Activated naive CD8-positive, alpha-beta T cell treated with anti-CD3 and anti-CD28 coated beads, Interleukin-2, amount 10 ng/mL, durations not matched to agents 7 days and 5 days (primary cell): ENCODE data around the gene CPTP. TPM values are rescaled to one million over a fixed set of nuclear protein-coding genes. Genes with fewer than 3 reads are reported as not detected.
"Not testable (repeated sequence)": the region's sequence is repeated elsewhere in the genome, so short reads cannot be mapped to it uniquely, and the experiment has no call there.

Source experiments
- ATAC-seq: fragments of 150-1000 bp; cut with Tn5 transposase; one replicate; pipeline ENCODE4 v1.10.0; 2021; ENCODE audit warnings: low read depth, moderate library complexity
- POLR2A ChIA-PET: fragments of 350-600 bp; sonication (Branson Sonifier 250); formaldehyde crosslinking; loops from one replicate; lab custom pipeline; 2021; ENCODE audit warnings: antibody characterized with exemption; lab: Charles Lee
- DNase-seq: peaks from one replicate; pipeline ENCODE4 v3.0.0; 2021
- H3K27ac Mint-ChIP-seq: one replicate; pipeline ENCODE4 v1.8.0; 2022; ENCODE audit warnings: mild to moderate bottlenecking, mixed read lengths
- H3K27me3 Mint-ChIP-seq: one replicate; pipeline ENCODE4 v1.8.0; 2022; ENCODE audit warnings: mild to moderate bottlenecking, moderate library complexity, mixed read lengths
- H3K36me3 Mint-ChIP-seq: one replicate; pipeline ENCODE4 v1.8.0; 2021; ENCODE audit warnings: mild to moderate bottlenecking, mixed read lengths
- H3K4me1 Mint-ChIP-seq: one replicate; pipeline ENCODE4 v1.8.0; 2021; ENCODE audit warnings: mixed read lengths
- H3K4me3 Mint-ChIP-seq: one replicate; pipeline ENCODE4 v1.8.0; 2022; ENCODE audit warnings: mild to moderate bottlenecking, moderate library complexity, mixed read lengths
- H3K9me3 Mint-ChIP-seq: one replicate; pipeline ENCODE4 v1.8.0; 2021; ENCODE audit warnings: mixed read lengths
- total RNA-seq, 2 experiments: library from RNA; stranded (reverse); gene quantifications; one replicate each; pipeline ENCODE4 v1.2.3, GENCODE V29; 2021

Gene CPTP
- total RNA-seq, 2 experiments from 2014 or later, result 19.3 TPM

GRCh38 chr1:1313500-1314236, 10.9 kb upstream of the CPTP start:
- Mint-ChIP-seq H3K4me1 (peaks cover 2% of the 10 kb centered on the region), H3K9me3 (no peaks in the 10 kb centered on the region), H3K4me3 (no peak overlapping the region), H3K27me3 (no peaks in the 10 kb centered on the region), H3K27ac (no peak overlapping the region), H3K36me3 (peaks cover 8% of the 10 kb centered on the region)
- DNase-seq (no peak), ATAC-seq (no peak)
- POLR2A ChIA-PET, result interaction anchor here (1.1 kb wide), 1 partner anchor 12 kb away, joined by 3 read pairs; no protein-coding TSS in a partner anchor

- no peaks in the 10 kb centered on the region for H3K27me3 Mint-ChIP-seq
- POLR2A ChIA-PET, result interaction anchor here (1.1 kb wide), 1 partner anchor 11 kb away, joined by 3 read pairs; no protein-coding TSS in a partner anchor
- DNase-seq, result no peak
- no peak overlapping the region for H3K4me3 Mint-ChIP-seq
- peaks cover 2% of the 10 kb centered on the region for H3K4me1 Mint-ChIP-seq
- H3K27ac Mint-ChIP-seq, result no peak overlapping the region
- peaks cover 10% of the 10 kb centered on the region for H3K36me3 Mint-ChIP-seq
- ATAC-seq, result no peak
- no peaks in the 10 kb centered on the region for H3K9me3 Mint-ChIP-seq
Measured at GRCh38 chr1:1314237-1314586, 10.4 kb upstream of the CPTP start.

GRCh38 chr1:1314678-1315335, 9.8 kb upstream of the CPTP start:
- Mint-ChIP-seq H3K27ac (no peak overlapping the region), H3K27me3 (no peaks in the 10 kb centered on the region)
- no peak for DNase-seq

GRCh38 chr1:1315435-1315954, 9.1 kb upstream of the CPTP start:
- Mint-ChIP-seq H3K4me3 (no peak overlapping the region), H3K27me3 (no peaks in the 10 kb centered on the region), H3K27ac (no peak overlapping the region), H3K4me1 (peaks cover 2% of the 10 kb centered on the region), H3K9me3 (no peaks in the 10 kb centered on the region), H3K36me3 (peaks cover 14% of the 10 kb centered on the region)
- POLR2A ChIA-PET, result interaction anchor here (0.7 kb wide), 1 partner anchor 60 kb away, joined by 4 read pairs; the partner anchor contains the start of gene AURKAIP1
- no peak for ATAC-seq
- no peak for DNase-seq

More at GRCh38 chr1:1314678-1315335, 9.8 kb upstream of the CPTP start:
- ATAC-seq, result no peak
- peaks cover 2% of the 10 kb centered on the region for H3K4me1 Mint-ChIP-seq
- H3K36me3 Mint-ChIP-seq, result peaks cover 12% of the 10 kb centered on the region
- H3K4me3 Mint-ChIP-seq, result no peak overlapping the region
- POLR2A ChIA-PET, result interaction anchor here (1.1 kb wide), 1 partner anchor 11 kb away, joined by 3 read pairs; no protein-coding TSS in a partner anchor
- H3K9me3 Mint-ChIP-seq, result no peaks in the 10 kb centered on the region

GRCh38 chr1:1316199-1316598, 8.4 kb upstream of the CPTP start:
- H3K4me1 Mint-ChIP-seq, H3K4me3 Mint-ChIP-seq, H3K27ac Mint-ChIP-seq, POLR2A ChIA-PET, H3K27me3 Mint-ChIP-seq, ATAC-seq, H3K9me3 Mint-ChIP-seq, DNase-seq: not testable (repeated sequence)
- H3K36me3 Mint-ChIP-seq, result peaks cover 14% of the 10 kb centered on the region

GRCh38 chr1:1317420-1317819, 7.2 kb upstream of the CPTP start:
- H3K4me3 Mint-ChIP-seq, result no peak overlapping the region
- POLR2A ChIA-PET, result no interaction called here
- DNase-seq (no peak), ATAC-seq (no peak)
- peaks cover 14% of the 10 kb centered on the region for H3K36me3 Mint-ChIP-seq
- H3K27me3 Mint-ChIP-seq, result no peaks in the 10 kb centered on the region
- no peak overlapping the region for H3K27ac Mint-ChIP-seq
- H3K9me3 Mint-ChIP-seq, result no peaks in the 10 kb centered on the region
- H3K4me1 Mint-ChIP-seq, result peaks cover 5% of the 10 kb centered on the region

GRCh38 chr1:1318131-1318652, 6.4 kb upstream of the CPTP start:
- ATAC-seq, result no peak
- H3K27ac Mint-ChIP-seq, result no peak overlapping the region
- no peak overlapping the region for H3K4me3 Mint-ChIP-seq
- H3K27me3 Mint-ChIP-seq, result no peaks in the 10 kb centered on the region
- DNase-seq, result no peak
- H3K9me3 Mint-ChIP-seq, result no peaks in the 10 kb centered on the region
- H3K4me1 Mint-ChIP-seq, result peaks cover 8% of the 10 kb centered on the region
- peaks cover 14% of the 10 kb centered on the region for H3K36me3 Mint-ChIP-seq
- POLR2A ChIA-PET, result no interaction called here

- Mint-ChIP-seq H3K4me3 (no peak overlapping the region), H3K9me3 (no peaks in the 10 kb centered on the region), H3K4me1 (peaks cover 13% of the 10 kb centered on the region), H3K36me3 (peaks cover 11% of the 10 kb centered on the region), H3K27ac (no peak overlapping the region), H3K27me3 (no peaks in the 10 kb centered on the region)
- ATAC-seq, result no peak
- no peak for DNase-seq
- POLR2A ChIA-PET, result no interaction called here
Measured at GRCh38 chr1:1318777-1319645, 5.6 kb upstream of the CPTP start.

- ATAC-seq (no peak), DNase-seq (no peak)
- Mint-ChIP-seq H3K27ac (no peak overlapping the region), H3K4me1 (peaks cover 13% of the 10 kb centered on the region), H3K4me3 (no peak overlapping the region), H3K36me3 (peaks cover 11% of the 10 kb centered on the region), H3K9me3 (no peaks in the 10 kb centered on the region), H3K27me3 (no peaks in the 10 kb centered on the region)
- POLR2A ChIA-PET, result no interaction called here
Measured at GRCh38 chr1:1319646-1319941, 5.0 kb upstream of the CPTP start.

GRCh38 chr1:1320666-1321448, 3.7 kb upstream of the CPTP start:
- POLR2A ChIA-PET, result interaction anchor here (0.6 to 1.3 kb wide), 4 partner anchors 9 to 48 kb away, joined by 3 to 4 read pairs (median 3); no protein-coding TSS in a partner anchor
- no peak overlapping the region for H3K4me3 Mint-ChIP-seq

GRCh38 chr1:1321477-1321876, 3.1 kb upstream of the CPTP start:
- Mint-ChIP-seq H3K36me3 (peaks cover 8% of the 10 kb centered on the region), H3K4me3 (no peak overlapping the region), H3K9me3 (no peaks in the 10 kb centered on the region), H3K4me1 (peaks cover 17% of the 10 kb centered on the region), H3K27me3 (no peaks in the 10 kb centered on the region), H3K27ac (no peak overlapping the region)
- POLR2A ChIA-PET, result interaction anchor here (1.3 kb wide), 1 partner anchor 48 kb away, joined by 3 read pairs; no protein-coding TSS in a partner anchor
- ATAC-seq (no peak), DNase-seq (no peak)

More at GRCh38 chr1:1320666-1321448, 3.7 kb upstream of the CPTP start:
- Mint-ChIP-seq H3K9me3 (no peaks in the 10 kb centered on the region), H3K36me3 (peaks cover 8% of the 10 kb centered on the region), H3K4me1 (peaks cover 13% of the 10 kb centered on the region), H3K27me3 (no peaks in the 10 kb centered on the region), H3K27ac (no peak overlapping the region)
- no peak for DNase-seq
- no peak for ATAC-seq

GRCh38 chr1:1322418-1322817, 2.2 kb upstream of the CPTP start:
- DNase-seq, result no peak
- no peaks in the 10 kb centered on the region for H3K9me3 Mint-ChIP-seq
- no peaks in the 10 kb centered on the region for H3K27me3 Mint-ChIP-seq
- peak overlapping the region; percentile 56 for H3K27ac Mint-ChIP-seq
- peak overlapping the region; percentile 31 for H3K4me3 Mint-ChIP-seq
- ATAC-seq, result no peak
- peaks cover 6% of the 10 kb centered on the region for H3K36me3 Mint-ChIP-seq
- peaks cover 15% of the 10 kb centered on the region for H3K4me1 Mint-ChIP-seq
- POLR2A ChIA-PET, result no interaction called here
